Breast epithelium (tissue), 3 donors: Measurements from ENCODE around the gene PELI2.

Experiments
- CTCF ChIP-seq, 3 donors: fragments of 450-650 bp; IDR thresholded peaks; one replicate each; pipeline ENCODE4 v1.5.1; 2016 to 2017; ENCODE audit warnings: antibody characterized with exemption in 3 of 3, mild to moderate bottlenecking in 3 of 3, moderate library complexity in 3 of 3
- POLR2A ChIP-seq: fragments of 450-650 bp; IDR thresholded peaks from one replicate; pipeline ENCODE4 v1.6.1; 2016; ENCODE audit warnings: antibody characterized with exemption, mild to moderate bottlenecking, moderate library complexity
- POLR2AphosphoS5 ChIP-seq, 3 donors: sonication (generic); formaldehyde crosslinking; IDR thresholded peaks; one replicate each; pipeline ENCODE4 v1.6.1; 2017; ENCODE audit warnings: antibody characterized with exemption in 3 of 3

- no peak for TF ChIP-seq CTCF (IDR thresholded peaks at IDR 0.05)
- TF ChIP-seq POLR2A, result no peak
- TF ChIP-seq POLR2AphosphoS5 (IDR thresholded peaks at IDR 0.05), result no peak
These were observed 43.4 kb downstream of the PELI2 start for GRCh38 chr14:56161658-56162057.
